ENCODE measurements around the gene PPIE. TPM values are rescaled to one million over a fixed set of nuclear protein-coding genes. Genes with fewer than 3 reads are reported as not detected.
A peak's percentile ranks its signal among the peaks of the same experiment; 100 is the strongest.

The PPIE gene
- total RNA-seq (10 to 100 TPM; 28.4 to 45.8 TPM), polyA plus RNA-seq (ENCODE audit: insufficient read length in 2 of 2) (10 to 100 TPM; 54.6 to 55.9 TPM)
- long read RNA-seq, donor 1, transcript PPIE-201 (10 exons, 1,277 nt), result major isoform, 13 of 27 reads
- long read RNA-seq, donor 1, partial matches to known transcripts, result 10 of 27 reads
- long read RNA-seq, donor 1, other reads (novel, unspliced or antisense), result 0 of 27 reads
- long read RNA-seq, donor 2, transcript PPIE-201 (10 exons, 1,277 nt), result major isoform, 5 of 5 reads
- long read RNA-seq, donor 2, partial matches to known transcripts, result 0 of 5 reads
- long read RNA-seq, donor 2, other reads (novel, unspliced or antisense), result 0 of 5 reads
- long read RNA-seq, donor 3, partial matches to known transcripts, result 57 of 61 reads
- long read RNA-seq, donor 3, other reads (novel, unspliced or antisense), result 0 of 61 reads
- long read RNA-seq, donor 4, transcript PPIE-201 (10 exons, 1,277 nt), result major isoform, 22 of 45 reads
- long read RNA-seq, donor 4, partial matches to known transcripts, result 12 of 45 reads
- long read RNA-seq, donor 4, other reads (novel, unspliced or antisense), result 6 of 45 reads

- Histone ChIP-seq H3K4me3 (ENCODE audit: low read depth, low read length) (peak within 1 kb of the TSS; percentile 89), H3K27ac (ENCODE audit: low read depth, low read length) (peak within 1 kb of the TSS; percentile 87), H3K36me3 (ENCODE audit: control insufficient read depth, insufficient read depth, low read length) (peaks cover 10% of the 10 kb centered on the region), H3K9me3 (ENCODE audit: control insufficient read depth, insufficient read depth, low read length) (no peaks in the 10 kb centered on the region), H3K27me3 (ENCODE audit: control insufficient read depth, insufficient read depth, low read length) (no peaks in the 10 kb centered on the region), H3K4me1 (ENCODE audit: control insufficient read depth, insufficient read depth, low read length) (peaks cover 21% of the 10 kb centered on the region)
- DNase-seq (ENCODE audit: low read depth in 4 of 6, low spot score in 6 of 6), result peak; percentile 75 to 99 (median 90)
- WGBS (ENCODE audit: insufficient coverage), result under 1% methylated on average over 46 of the region's 52 CpGs
These were observed at the start of gene PPIE for GRCh38 chr1:39738622-39739366. PPIE (plus strand) TSS chr1:39738882; CDS start chr1:39738901, 19 bp downstream.

GRCh38 chr1:39689214-39689613 lies 49.5 kb upstream of the PPIE start:
- no peak overlapping the region for H3K4me3 ChIP-seq (ENCODE audit: low read depth, low read length)
- H3K27me3 ChIP-seq (ENCODE audit: control insufficient read depth, insufficient read depth, low read length), result peaks cover 36% of the 10 kb centered on the region
- H3K9me3 ChIP-seq (ENCODE audit: control insufficient read depth, insufficient read depth, low read length), result no peaks in the 10 kb centered on the region
- H3K4me1 ChIP-seq (ENCODE audit: control insufficient read depth, insufficient read depth, low read length), result peaks cover 38% of the 10 kb centered on the region
- H3K36me3 ChIP-seq (ENCODE audit: control insufficient read depth, insufficient read depth, low read length), result peaks cover 1% of the 10 kb centered on the region
- DNase-seq (ENCODE audit: low read depth in 4 of 6, low spot score in 6 of 6), result peak in 1 of 6 donors; percentile 28
- WGBS (ENCODE audit: insufficient coverage), result no CpG with 5 or more reads among the region's 2 CpGs
- no peak overlapping the region for H3K27ac ChIP-seq (ENCODE audit: low read depth, low read length)

GRCh38 chr1:39689635-39690034 lies 49.0 kb upstream of the PPIE start:
- H3K9me3 ChIP-seq (ENCODE audit: control insufficient read depth, insufficient read depth, low read length), result no peaks in the 10 kb centered on the region
- H3K4me1 ChIP-seq (ENCODE audit: control insufficient read depth, insufficient read depth, low read length), result peaks cover 37% of the 10 kb centered on the region
- H3K27me3 ChIP-seq (ENCODE audit: control insufficient read depth, insufficient read depth, low read length), result peaks cover 34% of the 10 kb centered on the region
- no peaks in the 10 kb centered on the region for H3K36me3 ChIP-seq (ENCODE audit: control insufficient read depth, insufficient read depth, low read length)
- peak overlapping the region; percentile 4 for H3K4me3 ChIP-seq (ENCODE audit: low read depth, low read length)
- DNase-seq (ENCODE audit: low read depth in 4 of 6, low spot score in 6 of 6), result peak in 2 of 6 donors; percentile 58 to 95
- H3K27ac ChIP-seq (ENCODE audit: low read depth, low read length), result no peak overlapping the region

- 36% methylated on average over 2 of the region's 2 CpGs for WGBS (ENCODE audit: insufficient coverage)
- H3K27me3 ChIP-seq (ENCODE audit: control insufficient read depth, insufficient read depth, low read length), result peaks cover 28% of the 10 kb centered on the region
- no peak for DNase-seq (ENCODE audit: low read depth in 4 of 6, low spot score in 6 of 6)
- peaks cover 35% of the 10 kb centered on the region for H3K4me1 ChIP-seq (ENCODE audit: control insufficient read depth, insufficient read depth, low read length)
- no peaks in the 10 kb centered on the region for H3K9me3 ChIP-seq (ENCODE audit: control insufficient read depth, insufficient read depth, low read length)
- H3K36me3 ChIP-seq (ENCODE audit: control insufficient read depth, insufficient read depth, low read length), result no peaks in the 10 kb centered on the region
- H3K27ac ChIP-seq (ENCODE audit: low read depth, low read length), result no peak overlapping the region
- H3K4me3 ChIP-seq (ENCODE audit: low read depth, low read length), result peak overlapping the region; percentile 50
These were observed 48.5 kb upstream of the PPIE start for GRCh38 chr1:39690225-39690624.

GRCh38 chr1:39690794-39691382 lies 47.8 kb upstream of the PPIE start:
- no peaks in the 10 kb centered on the region for H3K9me3 ChIP-seq (ENCODE audit: control insufficient read depth, insufficient read depth, low read length)
- peaks cover 28% of the 10 kb centered on the region for H3K27me3 ChIP-seq (ENCODE audit: control insufficient read depth, insufficient read depth, low read length)
- H3K4me1 ChIP-seq (ENCODE audit: control insufficient read depth, insufficient read depth, low read length), result peaks cover 35% of the 10 kb centered on the region
- H3K36me3 ChIP-seq (ENCODE audit: control insufficient read depth, insufficient read depth, low read length), result no peaks in the 10 kb centered on the region
- 11% methylated on average over 24 of the region's 28 CpGs for WGBS (ENCODE audit: insufficient coverage)
- peak in 1 of 6 donors; percentile 67 for DNase-seq (ENCODE audit: low read depth in 4 of 6, low spot score in 6 of 6)
- peak overlapping the region; percentile 50 for H3K4me3 ChIP-seq (ENCODE audit: low read depth, low read length)
- H3K27ac ChIP-seq (ENCODE audit: low read depth, low read length), result no peak overlapping the region

GRCh38 chr1:39691383-39692151 lies 47.1 kb upstream of the PPIE start, which contains the start of gene HPCAL4:
HPCAL4 (minus strand) TSS chr1:39691433; CDS start chr1:39684603, 6,830 bp downstream.
- peaks cover 28% of the 10 kb centered on the region for H3K27me3 ChIP-seq (ENCODE audit: control insufficient read depth, insufficient read depth, low read length)
- H3K4me1 ChIP-seq (ENCODE audit: control insufficient read depth, insufficient read depth, low read length), result peaks cover 35% of the 10 kb centered on the region
- H3K9me3 ChIP-seq (ENCODE audit: control insufficient read depth, insufficient read depth, low read length), result no peaks in the 10 kb centered on the region
- DNase-seq (ENCODE audit: low read depth in 4 of 6, low spot score in 6 of 6), result peak; percentile 80 to 98 (median 84)
- H3K36me3 ChIP-seq (ENCODE audit: control insufficient read depth, insufficient read depth, low read length), result no peaks in the 10 kb centered on the region
- 0% methylated on average over 29 of the region's 47 CpGs for WGBS (ENCODE audit: insufficient coverage)
- peak within 1 kb of the TSS; percentile 50 for H3K4me3 ChIP-seq (ENCODE audit: low read depth, low read length)
- no peak within 1 kb of the TSS for H3K27ac ChIP-seq (ENCODE audit: low read depth, low read length)

- WGBS (ENCODE audit: insufficient coverage), result 1% methylated on average over 52 of the region's 56 CpGs
- peaks cover 35% of the 10 kb centered on the region for H3K4me1 ChIP-seq (ENCODE audit: control insufficient read depth, insufficient read depth, low read length)
- H3K36me3 ChIP-seq (ENCODE audit: control insufficient read depth, insufficient read depth, low read length), result no peaks in the 10 kb centered on the region
- peak in 1 of 6 donors; percentile 77 for DNase-seq (ENCODE audit: low read depth in 4 of 6, low spot score in 6 of 6)
- H3K9me3 ChIP-seq (ENCODE audit: control insufficient read depth, insufficient read depth, low read length), result no peaks in the 10 kb centered on the region
- H3K4me3 ChIP-seq (ENCODE audit: low read depth, low read length), result peak overlapping the region; percentile 50
- H3K27me3 ChIP-seq (ENCODE audit: control insufficient read depth, insufficient read depth, low read length), result peaks cover 28% of the 10 kb centered on the region
- H3K27ac ChIP-seq (ENCODE audit: low read depth, low read length), result no peak overlapping the region
These were observed 46.3 kb upstream of the PPIE start for GRCh38 chr1:39692152-39693074.

GRCh38 chr1:39694026-39694425 lies 44.7 kb upstream of the PPIE start:
- Histone ChIP-seq H3K4me1 (ENCODE audit: control insufficient read depth, insufficient read depth, low read length) (peaks cover 35% of the 10 kb centered on the region), H3K4me3 (ENCODE audit: low read depth, low read length) (no peak overlapping the region), H3K27me3 (ENCODE audit: control insufficient read depth, insufficient read depth, low read length) (peaks cover 30% of the 10 kb centered on the region), H3K36me3 (ENCODE audit: control insufficient read depth, insufficient read depth, low read length) (no peaks in the 10 kb centered on the region), H3K27ac (ENCODE audit: low read depth, low read length) (no peak overlapping the region), H3K9me3 (ENCODE audit: control insufficient read depth, insufficient read depth, low read length) (no peaks in the 10 kb centered on the region)
- DNase-seq (ENCODE audit: low read depth in 4 of 6, low spot score in 6 of 6), result no peak
- 100% methylated on average over 1 of the region's 1 CpG for whole genome bisulfite sequencing (ENCODE audit: insufficient coverage)
